ENCODE measurements around the gene PPP6R2.

PPP6R2 gene, protein sequence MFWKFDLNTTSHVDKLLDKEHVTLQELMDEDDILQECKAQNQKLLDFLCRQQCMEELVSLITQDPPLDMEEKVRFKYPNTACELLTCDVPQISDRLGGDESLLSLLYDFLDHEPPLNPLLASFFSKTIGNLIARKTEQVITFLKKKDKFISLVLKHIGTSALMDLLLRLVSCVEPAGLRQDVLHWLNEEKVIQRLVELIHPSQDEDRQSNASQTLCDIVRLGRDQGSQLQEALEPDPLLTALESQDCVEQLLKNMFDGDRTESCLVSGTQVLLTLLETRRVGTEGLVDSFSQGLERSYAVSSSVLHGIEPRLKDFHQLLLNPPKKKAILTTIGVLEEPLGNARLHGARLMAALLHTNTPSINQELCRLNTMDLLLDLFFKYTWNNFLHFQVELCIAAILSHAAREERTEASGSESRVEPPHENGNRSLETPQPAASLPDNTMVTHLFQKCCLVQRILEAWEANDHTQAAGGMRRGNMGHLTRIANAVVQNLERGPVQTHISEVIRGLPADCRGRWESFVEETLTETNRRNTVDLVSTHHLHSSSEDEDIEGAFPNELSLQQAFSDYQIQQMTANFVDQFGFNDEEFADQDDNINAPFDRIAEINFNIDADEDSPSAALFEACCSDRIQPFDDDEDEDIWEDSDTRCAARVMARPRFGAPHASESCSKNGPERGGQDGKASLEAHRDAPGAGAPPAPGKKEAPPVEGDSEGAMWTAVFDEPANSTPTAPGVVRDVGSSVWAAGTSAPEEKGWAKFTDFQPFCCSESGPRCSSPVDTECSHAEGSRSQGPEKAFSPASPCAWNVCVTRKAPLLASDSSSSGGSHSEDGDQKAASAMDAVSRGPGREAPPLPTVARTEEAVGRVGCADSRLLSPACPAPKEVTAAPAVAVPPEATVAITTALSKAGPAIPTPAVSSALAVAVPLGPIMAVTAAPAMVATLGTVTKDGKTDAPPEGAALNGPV

DNA sequence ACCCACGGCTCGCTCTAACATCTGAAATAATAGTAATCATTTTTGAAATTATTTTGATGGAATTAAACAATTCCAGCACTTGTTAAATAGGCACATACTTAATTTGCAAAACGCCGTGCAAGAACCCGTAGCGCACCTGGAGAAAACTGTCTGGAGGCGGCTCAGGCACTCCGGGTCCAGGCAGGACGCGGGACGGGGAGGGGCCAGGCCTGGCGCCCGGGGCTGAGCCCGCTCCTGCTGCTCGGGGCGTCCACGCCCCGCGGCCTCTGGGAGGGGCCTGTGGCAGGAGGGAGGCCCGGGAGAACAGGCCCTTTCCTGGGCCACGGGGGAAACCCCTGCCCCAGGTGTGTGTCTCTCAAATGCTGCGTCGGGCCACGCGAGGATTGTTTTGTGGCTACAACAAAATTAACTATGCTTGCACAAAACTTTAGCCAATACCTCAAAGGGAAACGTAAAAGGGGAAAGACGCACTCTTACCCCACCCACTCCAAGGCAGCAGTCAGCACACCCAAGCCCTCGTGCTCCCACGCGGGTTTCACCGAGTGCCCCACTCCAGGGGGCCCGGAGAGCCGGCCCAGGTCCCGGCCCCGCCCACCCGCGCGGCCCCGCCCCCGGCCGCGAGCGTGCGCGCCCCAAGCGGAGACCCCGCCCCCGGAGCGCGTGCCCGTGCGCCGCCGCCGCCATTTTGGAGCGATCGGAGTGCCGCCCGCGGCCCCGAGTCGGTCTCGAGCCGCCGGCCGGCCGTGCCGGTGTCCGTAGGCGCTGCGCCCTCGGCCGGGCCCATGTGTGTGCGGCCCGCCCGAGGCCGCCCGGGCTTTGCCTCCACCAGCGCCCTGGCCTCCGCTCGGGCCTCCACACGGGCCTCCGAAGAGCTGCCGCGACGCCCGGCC, at the start of gene PPP6R2:
Gene PPP6R2, plus strand, starts transcription at position 677 of the 890 bp plus-strand sequence. CDS start 50,582 bp downstream, outside the sequence.
- DNase-seq (ENCODE audit: low read depth in 2 of 2), result peak; percentile 77 to 87

DNA sequence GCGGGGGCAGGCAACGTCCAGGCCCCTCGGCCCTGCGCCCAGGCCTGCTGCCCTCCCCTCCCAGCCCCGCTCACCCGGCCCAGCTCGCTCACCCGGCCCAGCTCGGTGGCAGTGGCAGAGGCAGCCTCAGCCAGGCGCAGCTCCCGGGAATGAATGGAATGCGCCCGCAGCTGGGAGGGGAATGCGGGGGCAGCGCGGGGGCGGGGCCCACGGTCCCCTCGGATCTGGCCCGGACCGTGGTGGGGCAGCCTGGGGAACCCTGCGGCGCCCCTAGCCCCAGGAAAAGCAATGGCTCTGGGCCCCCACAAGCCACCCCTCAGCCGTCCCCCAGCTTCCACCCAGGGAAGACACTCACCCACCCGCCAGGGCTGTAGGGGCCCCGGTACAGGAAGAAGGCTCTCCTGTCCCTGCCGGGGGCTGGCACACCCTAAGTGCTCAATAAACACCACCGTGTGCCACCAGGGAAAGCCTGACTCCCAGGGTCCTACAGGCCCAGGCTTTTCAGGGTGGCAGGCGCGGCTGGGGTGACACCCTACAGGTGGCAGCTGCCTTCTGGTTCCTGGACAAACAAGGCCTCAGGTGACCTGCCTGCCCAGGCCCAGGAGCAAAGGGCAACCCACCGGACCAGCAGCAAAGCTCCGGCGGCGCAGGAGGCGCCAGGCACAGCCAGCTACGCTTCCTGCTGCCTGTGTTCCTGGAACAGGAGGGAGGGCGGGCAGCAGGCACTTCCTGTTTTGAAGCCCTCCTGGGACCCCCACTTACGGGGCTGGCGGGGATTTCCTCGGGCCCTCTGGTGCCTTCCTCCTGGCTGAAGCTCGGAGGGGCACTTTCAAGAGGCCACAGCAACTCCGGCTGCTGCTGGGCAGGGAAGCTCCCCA, 49.4 kb upstream of the PPP6R2 start:
- no peak for DNase-seq (ENCODE audit: low read depth in 2 of 2)

DNA sequence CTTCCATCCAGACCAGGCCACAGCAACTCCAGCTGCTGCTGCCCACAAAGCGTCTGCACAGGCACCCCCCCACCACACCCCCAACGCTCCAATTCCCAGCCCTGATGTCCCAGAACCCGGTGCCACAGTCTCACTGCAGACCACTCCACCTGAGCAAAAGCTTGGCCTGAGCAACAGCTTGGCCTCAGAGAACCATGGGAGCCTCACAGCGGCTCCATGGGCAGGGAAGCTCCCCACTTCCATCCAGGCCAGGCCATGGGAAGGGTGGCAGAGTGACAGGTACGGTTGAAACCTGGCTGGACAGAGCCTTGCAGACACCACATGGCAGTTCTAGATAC, 48.8 kb upstream of the PPP6R2 start:
- DNase-seq (ENCODE audit: low read depth in 2 of 2), result no peak

DNA sequence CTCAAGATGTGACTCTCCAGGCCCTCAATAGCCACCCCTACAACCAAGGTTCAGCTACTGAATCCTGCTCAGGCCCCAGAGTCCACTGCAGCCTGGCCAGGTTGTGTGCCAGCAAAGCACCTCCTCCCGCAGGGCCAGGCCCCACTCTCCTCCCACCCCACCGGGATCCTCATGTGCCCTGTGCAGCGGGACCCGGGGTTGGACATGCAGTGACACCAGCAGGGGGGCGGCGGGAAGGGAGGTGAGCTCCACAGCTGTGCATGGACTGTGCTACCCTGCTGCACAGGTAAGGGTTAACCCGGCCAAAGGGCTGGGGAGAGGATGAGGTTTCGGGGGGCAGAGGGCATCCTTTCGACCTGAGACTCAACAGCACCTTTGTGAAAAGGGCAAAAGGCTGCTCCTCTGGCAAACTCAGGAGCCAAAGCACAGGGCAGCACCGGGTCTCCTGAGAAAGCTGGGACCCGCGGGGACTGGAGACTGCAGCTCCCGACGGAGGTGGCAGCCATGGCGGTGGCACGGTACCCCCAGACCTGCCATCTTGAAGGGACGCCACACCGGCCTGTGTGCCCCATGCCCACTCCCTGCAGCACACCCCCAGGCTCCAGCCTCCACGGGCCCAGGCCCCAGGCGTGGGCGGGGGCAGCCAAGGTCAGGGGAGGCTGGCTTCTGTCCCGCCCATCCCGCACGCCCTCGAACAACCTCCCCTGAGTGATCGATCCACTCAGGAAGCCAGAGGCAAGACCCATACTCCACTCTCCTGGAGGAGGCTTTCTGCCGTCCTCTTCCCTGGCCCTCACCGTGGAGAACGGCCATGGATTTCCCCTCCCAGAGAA, 46.3 kb upstream of the PPP6R2 start:
- no peak for DNase-seq (ENCODE audit: low read depth in 2 of 2)

DNA sequence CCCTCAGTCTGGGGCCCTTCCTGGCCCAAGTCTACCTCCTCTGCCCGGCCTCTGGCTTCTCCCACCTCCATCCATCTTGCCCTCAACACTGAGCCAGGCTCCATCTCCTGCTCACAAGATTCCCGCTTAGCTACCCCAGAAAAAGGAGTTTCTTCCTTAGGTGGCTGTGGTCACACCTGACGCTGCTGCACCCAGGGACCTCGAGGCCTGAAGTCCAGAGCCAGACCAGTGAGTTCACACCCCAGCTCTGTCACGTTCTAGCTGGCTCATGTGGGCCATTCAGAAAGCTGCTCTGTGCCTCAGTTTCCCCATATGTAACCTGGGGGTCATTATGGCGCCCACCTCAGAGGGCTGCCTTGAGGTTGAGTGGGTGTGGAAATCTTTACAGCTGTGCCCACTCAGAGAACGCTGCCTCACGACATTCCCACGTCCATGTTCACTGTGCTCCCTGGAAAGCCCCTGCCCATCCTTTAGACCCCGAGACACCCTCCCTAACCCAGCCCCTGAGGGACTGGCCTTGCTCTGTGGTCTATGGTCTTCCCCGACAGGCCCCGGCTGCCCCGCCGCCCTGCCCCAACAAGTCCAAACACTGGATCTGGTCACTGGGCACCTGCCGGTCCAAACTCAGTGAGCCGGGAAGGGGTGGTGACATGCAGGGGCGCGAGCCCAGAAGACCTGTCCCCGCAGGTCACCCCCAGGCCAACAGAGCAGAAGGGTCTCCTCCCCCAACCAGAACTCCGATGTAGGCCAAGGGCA, 45.4 kb upstream of the PPP6R2 start:
- DNase-seq (ENCODE audit: low read depth in 2 of 2), result no peak

DNA sequence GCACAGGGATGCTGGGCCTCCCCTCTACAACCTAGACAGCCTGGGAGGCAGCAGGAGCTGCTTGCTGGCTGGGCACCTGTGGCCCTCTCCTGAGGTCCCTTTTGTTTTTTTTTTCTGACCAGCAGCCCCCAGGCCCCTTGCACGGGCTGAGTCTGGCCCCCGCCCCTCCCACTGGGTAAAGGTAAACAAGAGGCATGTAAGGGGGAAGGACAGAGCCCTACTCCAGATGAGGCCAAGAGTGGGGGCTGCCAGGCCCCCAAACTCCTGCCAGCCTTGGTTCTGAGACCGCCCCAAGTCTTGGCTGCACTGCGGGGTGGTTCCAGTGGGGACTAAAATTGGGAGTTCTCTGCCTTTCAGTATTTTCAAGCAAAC, 44.9 kb upstream of the PPP6R2 start:
- DNase-seq (ENCODE audit: low read depth in 2 of 2), result no peak

DNA sequence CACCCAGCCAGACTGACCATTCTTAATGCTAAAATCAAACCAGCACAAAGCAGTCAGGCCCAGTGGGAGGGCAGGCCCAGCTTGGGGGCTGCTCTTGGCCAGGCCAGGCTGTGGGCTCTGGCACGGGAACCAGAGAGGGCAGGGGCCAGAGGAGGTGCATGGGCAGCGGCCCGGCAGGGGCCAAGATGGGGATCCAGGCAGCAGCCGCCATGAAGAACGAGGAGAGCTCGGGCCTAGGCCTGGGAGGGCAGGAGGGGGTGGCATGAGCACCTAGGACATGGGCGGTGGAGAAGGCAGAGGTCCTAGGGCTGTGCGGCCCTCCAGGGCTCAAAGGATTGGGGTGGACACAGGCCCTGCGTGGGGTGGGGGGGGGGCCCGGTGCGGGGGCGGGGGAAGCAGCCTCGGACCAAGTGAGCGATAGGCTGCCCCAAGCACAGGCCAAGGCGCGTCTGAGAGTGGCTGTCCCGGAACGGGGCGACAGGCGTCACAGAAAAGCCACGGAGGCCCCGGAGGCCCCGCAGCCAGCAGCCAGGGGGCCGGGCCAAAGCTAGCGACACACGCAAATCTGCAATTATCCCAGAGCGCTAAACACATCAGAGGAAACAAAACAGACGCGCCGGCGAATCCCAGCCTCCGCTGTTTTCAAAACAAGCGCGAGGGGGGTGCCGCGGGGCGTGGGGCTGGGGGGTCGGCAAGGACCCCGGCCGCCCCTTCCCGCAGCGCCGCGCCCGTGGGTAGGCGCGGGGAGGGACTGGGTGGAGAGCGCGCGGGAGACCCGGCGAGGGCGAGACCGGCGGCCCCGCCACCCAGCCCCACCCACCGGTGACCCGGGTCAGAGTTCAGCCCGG, 44.0 kb upstream of the PPP6R2 start:
- DNase-seq (ENCODE audit: low read depth in 2 of 2), result no peak

DNA sequence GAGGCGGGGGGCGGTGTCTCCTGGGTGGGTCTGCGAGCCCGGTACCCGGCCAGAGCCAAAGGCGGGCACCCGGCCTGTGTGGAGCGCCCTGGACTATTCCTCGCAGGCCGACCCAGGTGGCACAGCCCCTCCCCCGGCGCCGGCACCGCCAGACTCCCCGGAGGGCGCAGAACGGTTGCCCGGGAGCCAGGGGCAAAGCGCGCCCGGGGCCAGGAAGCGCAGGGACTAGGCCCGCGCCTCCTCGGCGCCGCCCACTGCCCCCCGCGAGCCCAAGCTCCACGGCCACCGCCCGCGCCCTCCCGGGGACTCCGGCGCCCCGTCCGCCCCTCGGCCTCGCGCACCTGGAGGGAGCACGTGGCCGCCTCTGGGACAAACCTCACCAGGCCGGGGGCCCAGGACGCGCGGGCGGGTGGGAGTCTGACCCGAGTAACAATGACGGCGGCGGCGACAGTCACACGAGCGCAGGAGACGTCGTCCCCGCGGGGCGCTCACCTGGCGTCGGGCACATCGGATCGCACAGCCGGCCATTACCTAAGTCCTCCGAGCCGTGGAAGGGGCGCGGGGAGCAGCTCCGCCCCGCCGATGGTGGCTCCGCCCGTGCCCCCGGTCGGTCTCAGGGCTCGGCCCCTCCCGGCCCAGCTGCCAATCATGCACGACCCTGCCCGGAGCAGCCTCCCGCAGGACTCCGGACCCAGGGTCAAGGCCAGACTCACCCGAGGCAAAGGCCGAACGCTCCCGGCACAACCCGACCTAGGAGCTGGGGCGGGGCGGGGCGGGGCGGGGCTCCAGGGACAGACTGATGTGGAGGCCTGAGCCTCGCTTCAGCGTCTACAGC, 43.1 kb upstream of the PPP6R2 start:
- DNase-seq (ENCODE audit: low read depth in 2 of 2), result no peak

DNA sequence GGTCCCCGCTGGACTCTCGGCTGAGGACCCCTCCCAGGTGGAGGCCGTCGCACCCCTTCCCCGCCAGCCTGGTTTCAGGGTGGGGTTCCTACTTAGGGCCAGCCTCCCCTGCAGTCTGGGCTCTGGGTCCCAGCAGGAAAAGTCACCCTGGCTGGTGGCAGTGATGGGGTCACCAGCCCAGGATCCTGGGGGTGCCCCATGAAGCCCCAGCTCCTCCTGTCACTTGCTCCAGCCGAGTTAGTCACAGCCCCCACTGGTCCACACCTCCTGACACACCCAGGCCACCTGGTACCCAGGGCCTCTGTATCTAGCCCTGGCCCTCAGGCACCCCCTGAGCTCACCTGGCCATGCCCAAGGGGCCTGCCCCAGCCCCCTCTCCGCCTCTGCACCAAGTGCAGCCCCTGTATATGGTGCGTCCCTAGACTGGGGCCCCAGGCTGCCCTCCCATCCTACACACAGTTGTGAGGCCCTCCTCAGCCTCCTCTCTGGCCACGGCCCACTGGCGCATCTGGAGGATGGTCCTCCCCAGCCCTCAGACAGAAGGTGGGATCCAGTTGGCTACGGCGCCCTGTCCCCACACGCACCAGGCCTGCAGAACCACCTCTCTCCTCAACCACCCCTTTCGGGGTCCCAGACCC, 42.4 kb upstream of the PPP6R2 start:
- no peak for DNase-seq (ENCODE audit: low read depth in 2 of 2)

DNA sequence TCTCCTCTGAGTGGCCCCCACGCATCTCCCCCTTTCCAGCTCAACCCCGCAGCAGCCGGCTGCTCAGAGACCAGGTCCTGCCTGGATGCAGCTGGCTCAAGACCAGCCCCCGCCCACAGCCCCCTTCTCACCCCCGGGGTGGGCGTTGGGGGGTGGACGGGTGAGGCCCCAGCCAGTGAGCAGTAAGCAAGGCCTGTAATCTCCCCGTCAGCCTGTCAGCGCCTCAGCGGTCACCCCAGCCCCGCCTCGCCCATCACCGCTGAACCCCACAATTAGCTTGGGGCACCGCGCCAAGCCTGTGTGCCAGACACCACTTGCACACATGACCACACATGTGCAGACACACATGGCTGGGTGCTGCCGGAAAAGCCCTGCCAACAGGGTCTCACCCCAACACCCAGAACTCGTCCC, 41.5 kb upstream of the PPP6R2 start:
- DNase-seq (ENCODE audit: low read depth in 2 of 2), result no peak

DNA sequence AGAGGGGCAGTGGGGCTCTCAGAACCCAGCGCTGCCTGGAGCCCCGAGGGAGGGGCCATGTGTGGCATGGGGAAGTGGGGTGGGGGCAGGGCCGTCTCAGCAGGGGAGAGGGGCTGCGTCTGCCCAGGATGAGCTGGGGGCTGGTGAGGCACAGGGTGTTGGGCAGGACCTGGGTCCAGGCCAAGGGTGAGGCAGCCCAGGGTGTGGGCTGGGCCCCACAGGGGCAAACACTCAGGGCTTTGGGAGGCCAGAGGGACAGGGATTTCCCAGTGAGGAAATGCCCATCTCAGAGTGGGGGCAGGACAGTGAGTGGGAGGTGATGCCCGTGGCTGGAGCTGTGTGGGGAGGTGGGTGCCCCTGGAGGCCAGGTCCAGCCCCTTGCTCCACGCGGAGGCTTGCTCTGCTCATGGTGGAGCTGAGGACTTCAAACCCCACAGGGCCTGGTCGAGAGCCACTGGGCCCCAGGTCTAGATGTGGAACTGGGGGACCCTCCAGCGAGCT, 41.0 kb upstream of the PPP6R2 start:
- no peak for DNase-seq (ENCODE audit: low read depth in 2 of 2)

DNA sequence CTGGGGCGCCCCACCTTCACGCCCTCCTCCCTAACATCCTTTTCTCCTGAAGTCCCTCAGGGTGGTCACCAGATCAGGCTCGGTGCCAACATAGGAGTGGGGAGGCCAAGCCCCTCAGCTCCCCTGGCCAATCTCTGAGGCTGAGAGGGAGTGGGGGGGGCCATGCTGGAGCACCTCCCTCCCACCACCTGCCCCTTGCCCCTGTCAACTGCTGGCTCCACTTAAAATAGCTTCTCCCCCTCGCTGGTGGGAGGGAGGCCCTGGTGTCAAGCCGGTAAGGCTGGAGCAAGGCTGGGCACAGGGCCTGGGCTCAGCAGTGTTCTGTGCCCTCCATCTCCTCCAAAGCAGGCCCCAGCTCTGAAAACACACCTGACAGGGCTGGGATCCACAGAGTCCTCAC, 40.6 kb upstream of the PPP6R2 start:
- no peak for DNase-seq (ENCODE audit: low read depth in 2 of 2)

DNA sequence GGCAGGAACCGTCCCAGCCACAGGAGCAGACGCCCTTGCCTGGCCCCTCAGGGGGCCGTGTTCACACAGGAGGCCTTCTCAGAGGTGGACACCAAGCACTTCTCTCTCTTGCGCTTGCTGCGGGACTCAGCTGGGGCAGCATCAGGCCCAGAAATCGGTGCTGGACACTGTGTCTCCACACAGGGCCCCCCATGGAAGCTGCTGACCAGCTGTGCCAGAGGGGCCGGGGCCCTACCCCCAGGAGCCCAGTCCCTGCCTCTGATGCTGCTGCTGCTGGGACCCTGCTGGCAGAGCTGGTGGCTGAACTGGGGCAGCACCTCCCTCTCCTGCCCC, 39.6 kb upstream of the PPP6R2 start:
- DNase-seq (ENCODE audit: low read depth in 2 of 2), result no peak

DNA sequence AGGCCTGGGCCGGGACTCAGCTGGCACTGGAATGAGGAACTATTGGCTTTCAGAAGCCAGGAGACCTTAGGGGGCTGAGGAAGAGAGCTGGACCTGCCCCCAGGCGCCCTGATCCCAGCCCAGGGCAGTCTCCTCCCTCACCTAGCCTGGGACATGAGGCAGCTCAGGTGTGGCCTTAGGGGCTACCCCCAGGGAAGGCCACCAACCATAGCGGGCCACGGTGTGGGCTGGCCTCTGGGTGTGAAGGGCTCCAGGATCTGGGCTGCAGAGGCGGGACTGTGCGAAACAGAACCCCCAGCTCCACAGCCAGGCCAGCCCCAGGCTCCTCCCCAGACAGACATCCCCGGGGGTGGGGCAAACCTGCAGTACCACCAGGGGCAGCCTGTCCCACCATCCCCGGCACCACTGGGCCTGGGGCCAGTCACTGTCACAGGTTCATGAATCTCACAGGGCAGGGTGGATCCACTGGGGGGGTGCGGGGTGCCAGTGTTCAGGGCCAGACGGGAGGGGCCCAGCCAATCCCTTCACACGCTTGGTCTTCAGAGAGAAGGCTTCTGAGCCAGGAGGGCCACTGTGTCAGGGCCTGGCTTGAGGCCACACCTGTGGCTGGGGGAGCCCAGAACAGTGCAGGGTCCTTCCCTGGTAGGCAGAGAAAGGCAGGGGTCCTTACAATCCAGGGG, 39.1 kb upstream of the PPP6R2 start:
- DNase-seq (ENCODE audit: low read depth in 2 of 2), result no peak

DNA sequence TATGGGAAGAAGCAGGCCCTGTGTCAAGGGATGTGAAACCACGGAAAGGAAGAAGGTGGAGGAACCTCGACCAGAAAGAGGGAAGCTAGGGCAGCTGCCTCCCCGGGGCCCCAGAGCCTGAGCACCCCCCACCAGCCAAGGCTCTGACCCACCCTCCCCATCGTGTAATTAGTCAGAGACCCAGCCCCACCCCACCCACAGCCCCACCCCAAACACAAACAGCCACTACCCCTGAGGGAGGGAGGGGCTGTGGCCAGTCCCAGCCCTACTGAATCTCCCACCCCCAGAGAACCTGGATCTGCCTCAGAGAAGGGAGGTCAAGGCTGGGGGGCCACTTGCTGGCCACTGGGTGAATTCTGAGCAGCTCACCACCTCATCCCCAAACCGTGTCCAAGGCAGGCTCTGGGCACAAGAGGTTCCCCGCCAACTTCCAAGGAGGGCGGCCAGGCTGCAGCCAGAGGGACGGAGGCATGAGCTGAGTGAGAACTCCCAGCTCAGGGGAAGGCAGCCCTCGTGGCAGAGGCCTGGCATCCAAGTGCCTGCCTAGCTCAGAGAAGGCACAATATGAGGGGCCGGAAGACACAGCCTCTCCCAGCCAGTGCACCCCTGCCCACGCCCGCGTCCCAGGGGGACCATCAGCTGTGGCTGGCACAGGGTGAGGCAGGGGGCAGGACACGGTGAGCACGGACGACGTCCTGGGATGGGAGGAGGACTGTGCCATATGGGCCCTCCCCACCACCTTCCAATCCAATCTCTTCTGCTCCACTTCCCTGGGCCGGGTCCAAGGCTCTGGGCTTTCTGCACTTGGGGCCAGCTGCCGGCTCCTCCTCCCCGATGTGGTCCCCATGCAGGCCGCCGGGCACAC, 38.4 kb upstream of the PPP6R2 start:
- no peak for DNase-seq (ENCODE audit: low read depth in 2 of 2)

Data from stimulated activated CD8-positive, alpha-beta memory T cell treated with anti-CD3 and anti-CD28 coated beads, Interleukin-7, amount 100 ng/mL, for 4 hours (primary cell).